HG02973 (cell line): ENCODE measurements around the gene GAS2L2.
"Not testable (repeated sequence)": the region's sequence is repeated elsewhere in the genome, so short reads cannot be mapped to it uniquely, and the experiment has no call there.

ENCODE experiments used
- ATAC-seq: cut with Tn5 transposase; IDR thresholded peaks from one replicate; pipeline ENCODE4 v1.9.1; 2021; ENCODE audit warnings: moderate library complexity; ENCODE audit not compliant: unreplicated experiment

Gene GAS2L2

GRCh38 chr17:35773679-35774425, 20.8 kb upstream of the GAS2L2 start:
- ATAC-seq, result no peak

DNA sequence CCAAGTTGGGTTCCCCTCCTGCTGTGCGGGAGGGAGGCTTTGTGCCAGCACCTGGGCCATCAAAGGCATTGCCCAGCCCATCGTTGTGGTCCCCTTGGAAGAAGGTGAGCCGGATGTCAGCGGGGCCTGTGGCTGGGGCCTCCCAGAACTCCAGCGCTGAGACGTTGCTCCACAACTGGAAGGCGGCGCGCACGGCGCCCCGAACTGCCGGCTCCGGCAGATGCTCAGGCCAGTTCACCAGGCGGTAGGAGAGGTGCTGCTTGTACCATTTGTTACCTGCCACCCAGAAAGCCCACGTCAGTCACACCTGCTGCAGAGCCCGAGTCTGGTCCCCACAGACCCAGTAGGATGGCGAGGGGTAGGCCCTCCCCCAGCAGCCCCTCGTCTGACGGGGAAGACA, 20.1 kb upstream of the GAS2L2 start:
- no peak for ATAC-seq

- no peak for ATAC-seq
Measured at GRCh38 chr17:35769895-35770486, 17.0 kb upstream of the GAS2L2 start.

- no peak for ATAC-seq
Measured at GRCh38 chr17:35768797-35769196, 15.8 kb upstream of the GAS2L2 start.

- ATAC-seq, result no peak
Measured at GRCh38 chr17:35766903-35767510, 14.0 kb upstream of the GAS2L2 start.

- no peak for ATAC-seq
Measured at GRCh38 chr17:35766489-35766877, 13.4 kb upstream of the GAS2L2 start.

- no peak for ATAC-seq
Measured at GRCh38 chr17:35765756-35766488, 12.9 kb upstream of the GAS2L2 start.

DNA sequence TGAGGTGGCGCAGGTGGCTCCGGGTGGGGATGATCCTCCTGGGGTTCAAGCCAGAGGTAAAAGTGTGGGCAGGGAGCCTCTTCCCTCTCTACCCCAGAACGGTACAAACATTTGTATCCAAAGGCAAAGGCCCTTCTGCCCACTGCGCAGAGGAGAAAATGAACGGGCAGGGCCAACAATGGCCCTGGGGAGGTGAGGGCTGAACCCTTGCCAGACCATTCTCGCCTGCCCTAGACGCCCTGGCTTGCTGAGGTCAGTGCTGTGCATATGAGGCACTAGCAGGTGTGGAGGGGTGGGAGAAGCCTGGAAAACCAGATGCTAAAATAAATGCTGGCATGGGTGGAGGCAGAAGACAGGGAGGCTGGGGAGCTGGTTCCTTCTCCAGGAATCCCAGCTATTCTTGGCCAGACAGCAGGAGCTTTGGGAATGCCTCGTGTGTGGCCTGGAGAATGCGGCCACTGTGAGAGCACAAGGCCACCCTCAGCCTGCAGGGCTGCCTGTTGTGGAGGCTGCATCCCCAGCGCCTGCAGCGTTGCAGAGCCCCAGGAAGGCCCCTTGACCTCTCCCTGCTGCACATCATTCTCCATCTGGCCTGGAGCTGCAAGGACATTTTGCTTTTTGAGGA, 12.2 kb upstream of the GAS2L2 start:
- ATAC-seq, result no peak

- ATAC-seq, result peak; percentile 80
Measured at GRCh38 chr17:35764123-35764991, 11.3 kb upstream of the GAS2L2 start.

GRCh38 chr17:35763767-35764122, 10.7 kb upstream of the GAS2L2 start:
- no peak for ATAC-seq

- ATAC-seq, result no peak
Measured at GRCh38 chr17:35761601-35762000, 8.6 kb upstream of the GAS2L2 start.

DNA sequence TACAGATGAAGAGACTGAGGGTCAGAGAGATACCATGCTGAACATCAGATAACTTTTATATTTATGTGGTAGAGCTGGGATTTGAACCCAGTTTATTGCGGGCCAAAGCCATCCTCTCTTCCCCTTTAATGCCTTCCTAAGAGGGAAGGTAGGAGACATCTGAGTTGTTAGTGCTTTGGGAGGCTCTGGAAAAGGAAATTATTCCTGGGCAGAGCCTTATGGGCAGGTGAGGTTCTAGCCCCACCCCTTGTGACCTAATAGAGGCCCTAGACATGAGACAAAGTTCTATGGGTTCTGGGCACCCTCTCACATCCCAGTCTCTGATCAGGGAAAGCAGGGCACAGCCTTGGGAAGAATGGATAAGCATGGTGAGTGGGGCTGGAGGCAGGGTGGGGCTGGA, 7.5 kb upstream of the GAS2L2 start, which contains the start of gene C17orf50:
Gene C17orf50, plus strand, starts transcription at position 301 of the 400 bp plus-strand sequence. Its CDS starts 55 bp downstream, at position 356.
- no peak for ATAC-seq

GRCh38 chr17:35757243-35757642, 4.2 kb upstream of the GAS2L2 start:
- no peak for ATAC-seq

DNA sequence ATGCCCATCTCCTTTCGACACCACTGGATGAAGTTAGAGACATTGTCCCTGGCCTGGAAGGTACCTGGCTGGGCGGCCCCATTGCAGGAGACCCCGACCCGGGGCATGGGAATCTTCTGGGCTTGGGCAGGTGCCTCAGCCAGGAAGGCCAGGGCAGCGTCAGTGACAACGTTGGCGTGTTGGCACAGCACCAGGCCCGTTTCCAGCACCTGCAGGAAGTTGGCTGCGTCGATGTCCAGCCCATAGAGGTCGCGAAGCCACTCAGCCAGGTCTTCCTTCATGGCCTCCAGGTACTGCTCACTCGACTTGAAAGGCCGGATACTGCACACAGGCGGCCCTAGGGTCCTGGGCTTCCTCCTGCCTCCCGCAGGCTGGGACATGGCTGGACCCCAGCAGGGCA, 568 bp downstream of the GAS2L2 start:
- ATAC-seq, result no peak

GRCh38 chr17:35751541-35751940, 1.5 kb downstream of the GAS2L2 start:
- not testable (repeated sequence) for ATAC-seq

GRCh38 chr17:35750526-35751395, 2.3 kb downstream of the GAS2L2 start:
- no peak for ATAC-seq

DNA sequence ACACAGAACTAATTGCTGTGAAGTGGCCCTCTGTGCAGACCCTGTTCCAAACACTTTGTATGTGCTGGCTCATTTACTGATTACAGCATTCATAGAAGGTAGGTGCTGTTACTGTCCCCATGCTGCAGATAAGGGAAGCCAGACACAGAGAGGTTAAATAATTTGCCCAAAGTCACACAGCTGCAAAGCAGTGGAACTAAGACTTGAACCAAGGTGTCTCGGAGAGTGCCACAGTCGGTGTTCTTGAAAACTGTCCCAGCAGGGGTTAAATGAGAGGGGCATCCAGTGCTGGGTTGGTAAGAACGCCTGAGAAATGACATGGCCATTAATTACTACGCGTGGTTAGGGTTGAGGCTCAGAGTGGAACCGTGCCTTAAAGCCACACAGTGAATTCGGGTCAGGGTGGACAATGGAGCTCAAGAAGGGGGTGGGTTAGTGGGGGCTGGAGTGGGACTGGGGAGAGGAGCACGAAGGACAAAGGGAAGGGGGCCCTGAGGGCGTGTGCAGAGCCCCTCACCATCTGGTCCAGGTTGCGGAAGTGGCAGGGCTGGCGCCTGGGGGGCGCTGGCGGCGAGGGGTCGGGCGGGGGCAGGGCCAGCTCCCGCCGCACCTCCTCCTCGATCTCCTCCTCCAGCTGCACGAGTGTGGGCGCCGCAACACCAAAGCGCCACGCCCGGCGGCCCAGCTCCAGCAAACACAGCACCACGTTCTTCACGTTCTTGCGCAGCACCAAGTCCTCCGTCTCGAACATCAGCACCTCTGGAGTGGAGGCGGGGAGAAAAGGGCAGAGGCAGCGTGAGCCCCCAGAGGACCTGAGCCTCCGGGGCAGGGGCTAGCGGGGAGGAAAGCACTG, 3.3 kb downstream of the GAS2L2 start:
- no peak for ATAC-seq

GRCh38 chr17:35748979-35749378, 4.1 kb downstream of the GAS2L2 start:
- no peak for ATAC-seq
